Heart left ventricle (tissue), 13 donors: ENCODE data around the gene KRT77.

Experiments
- POLR2A ChIP-seq, 2 donors: fragments of 450-650 bp; IDR thresholded peaks; one replicate each; pipeline ENCODE4 v1.6.1; 2017; ENCODE audit warnings: antibody characterized with exemption in 2 of 2, mild to moderate bottlenecking in 2 of 2, moderate library complexity in 2 of 2
- TF ChIP-seq, protein P1 (sequence below), 12 donors: fragments of 200-600 bp; sonication (generic) in 4 of 12; IDR thresholded peaks; one replicate each; pipeline versions ENCODE4 v1.5.0 to v1.8.0; 2018 to 2022; ENCODE audit warnings: antibody characterized with exemption in 12 of 12, mild to moderate bottlenecking in 5 of 12
- donor health status: ischemic (EF 13 %, LVEDD 7.1; RV severe dilation, severe dysfunction).
- donor health status: DM: no; HTN: yes; CAD: no.
- donor health status: DM: no; HTN: no; CAD: no.
- donor health status: ischemic (EF 25% LVEDD 6.9; RV normal size, moderate dysfunction).
- donor health status: ischemic (EF 25% LVEDD 5.7; RV mildly dilated, moderate dysfunction).
- donor health status: ischemic (EF 35%, LVEDD 5.7; RV mildly dilated, moderate dysfunction).
- donor health status: nonischemic (EF 11% LVEDD 7.7; RV severe dilation, severe dysfunction).
- donor health status: DM: yes; HTN: yes; CAD: no.
- donor health status: PGD.
- donor health status: ischemic (EF 29% LVEDD 5.4; RV normal size, mild dysfunction).
- donor health status: nonischemic (EF 23%, LVEDD 6.1; RV moderate dilation, normal function).

- TF ChIP-seq, protein P1, sequence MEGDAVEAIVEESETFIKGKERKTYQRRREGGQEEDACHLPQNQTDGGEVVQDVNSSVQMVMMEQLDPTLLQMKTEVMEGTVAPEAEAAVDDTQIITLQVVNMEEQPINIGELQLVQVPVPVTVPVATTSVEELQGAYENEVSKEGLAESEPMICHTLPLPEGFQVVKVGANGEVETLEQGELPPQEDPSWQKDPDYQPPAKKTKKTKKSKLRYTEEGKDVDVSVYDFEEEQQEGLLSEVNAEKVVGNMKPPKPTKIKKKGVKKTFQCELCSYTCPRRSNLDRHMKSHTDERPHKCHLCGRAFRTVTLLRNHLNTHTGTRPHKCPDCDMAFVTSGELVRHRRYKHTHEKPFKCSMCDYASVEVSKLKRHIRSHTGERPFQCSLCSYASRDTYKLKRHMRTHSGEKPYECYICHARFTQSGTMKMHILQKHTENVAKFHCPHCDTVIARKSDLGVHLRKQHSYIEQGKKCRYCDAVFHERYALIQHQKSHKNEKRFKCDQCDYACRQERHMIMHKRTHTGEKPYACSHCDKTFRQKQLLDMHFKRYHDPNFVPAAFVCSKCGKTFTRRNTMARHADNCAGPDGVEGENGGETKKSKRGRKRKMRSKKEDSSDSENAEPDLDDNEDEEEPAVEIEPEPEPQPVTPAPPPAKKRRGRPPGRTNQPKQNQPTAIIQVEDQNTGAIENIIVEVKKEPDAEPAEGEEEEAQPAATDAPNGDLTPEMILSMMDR (IDR thresholded peaks at IDR 0.05) = no peak
- no peak for TF ChIP-seq POLR2A (IDR thresholded peaks at IDR 0.05)
Observed at GRCh38 chr12:52687497-52688385, 15.6 kb downstream of the KRT77 start.
